NCI-H1436 treated with DMSO at 0.1 percent for 48 hours (cell line): ENCODE results near the gene LYPD6B.

Experiments used
- DNase-seq: peaks from one replicate; lab custom pipeline; 2025; lab: John Stamatoyannopoulos, UW

LYPD6B gene

DNA sequence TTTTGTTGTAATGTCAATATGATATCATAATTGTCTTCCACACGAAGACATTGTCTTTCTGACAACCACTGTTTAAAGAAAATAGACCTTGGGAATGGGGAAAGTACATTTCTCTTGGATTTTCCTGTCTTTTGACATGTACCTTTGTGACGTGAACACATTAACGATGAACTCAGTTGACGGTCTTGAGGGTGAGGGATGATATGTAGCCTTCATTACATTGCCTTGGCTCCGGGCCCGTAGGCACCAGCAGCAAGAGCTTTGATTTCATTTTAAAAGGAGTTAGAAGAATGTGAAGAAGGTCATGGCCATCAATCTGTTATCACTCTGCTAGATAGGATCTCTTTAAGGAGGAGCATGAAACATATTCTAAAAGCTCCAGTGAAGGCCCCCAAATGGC lies 80.9 kb downstream of the LYPD6B start:
- no peak for DNase-seq

- no peak for DNase-seq
Observed at GRCh38 chr2:149122516-149122915, 84.0 kb downstream of the LYPD6B start.

GRCh38 chr2:149125031-149125725 lies 86.7 kb downstream of the LYPD6B start:
- no peak for DNase-seq

DNA sequence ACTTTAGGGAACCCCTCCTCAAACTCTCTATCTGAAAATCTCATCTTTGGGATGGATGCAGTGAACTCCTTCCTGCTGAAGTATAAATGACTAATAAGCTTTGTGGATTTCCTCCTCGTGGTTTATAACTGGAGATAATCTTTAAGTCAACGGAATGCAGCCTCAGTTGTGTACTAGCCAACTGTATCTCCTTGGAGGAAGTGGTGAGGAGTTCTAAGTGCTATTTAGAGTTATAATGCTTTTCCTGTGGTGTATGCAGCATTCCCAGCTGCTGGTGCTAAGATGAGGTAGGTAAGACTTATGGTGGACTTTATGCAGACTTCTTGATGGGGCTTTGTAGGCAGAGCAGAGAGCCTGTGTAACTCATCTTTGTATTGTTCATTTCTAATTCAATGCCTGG lies 90.9 kb downstream of the LYPD6B start:
- DNase-seq = no peak

- DNase-seq = no peak
Observed at GRCh38 chr2:149132339-149132738, 93.8 kb downstream of the LYPD6B start.

DNA sequence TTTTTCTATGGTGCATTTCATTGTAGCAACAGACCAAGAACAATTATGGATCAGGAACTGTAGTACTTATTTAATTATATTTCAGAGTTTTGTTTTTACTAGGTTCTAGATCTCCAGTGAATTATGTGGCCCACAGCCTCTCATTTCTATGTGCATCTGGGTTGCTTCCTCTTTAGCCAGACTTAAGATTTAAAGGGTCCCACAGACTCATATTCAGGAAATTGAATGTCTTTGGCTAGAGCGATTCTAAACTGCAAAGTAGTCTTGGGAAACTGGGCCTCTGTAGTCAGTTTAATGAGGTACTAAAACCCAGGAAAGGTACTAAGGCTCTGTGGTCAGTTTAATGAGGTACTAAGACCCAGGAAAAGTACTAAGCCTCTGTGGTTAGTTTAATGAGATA lies 94.4 kb downstream of the LYPD6B start:
- DNase-seq = no peak

GRCh38 chr2:149134335-149134923 lies 95.9 kb downstream of the LYPD6B start:
- no peak for DNase-seq

DNA sequence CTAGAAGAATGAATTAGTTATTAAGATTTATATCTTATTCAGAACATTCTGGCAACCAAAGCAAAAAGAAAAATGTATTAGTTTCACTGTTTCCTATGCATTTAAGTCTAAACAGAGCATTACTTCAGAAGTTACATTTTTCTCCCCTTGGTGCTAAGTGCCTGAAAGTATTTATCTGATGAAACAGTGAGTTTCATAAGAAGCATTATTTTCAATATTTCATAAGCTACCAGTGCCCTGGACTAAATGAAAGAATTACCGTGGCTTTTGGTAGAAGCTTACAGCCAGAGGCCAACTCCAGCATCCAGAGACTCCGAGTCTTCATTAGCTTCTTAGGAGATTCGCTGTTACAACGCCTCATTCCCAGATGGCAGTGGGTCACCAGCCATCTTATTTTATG lies 97.6 kb downstream of the LYPD6B start:
- DNase-seq = no peak

- DNase-seq = no peak
Observed at GRCh38 chr2:149141046-149141445, 102.5 kb downstream of the LYPD6B start.

DNA sequence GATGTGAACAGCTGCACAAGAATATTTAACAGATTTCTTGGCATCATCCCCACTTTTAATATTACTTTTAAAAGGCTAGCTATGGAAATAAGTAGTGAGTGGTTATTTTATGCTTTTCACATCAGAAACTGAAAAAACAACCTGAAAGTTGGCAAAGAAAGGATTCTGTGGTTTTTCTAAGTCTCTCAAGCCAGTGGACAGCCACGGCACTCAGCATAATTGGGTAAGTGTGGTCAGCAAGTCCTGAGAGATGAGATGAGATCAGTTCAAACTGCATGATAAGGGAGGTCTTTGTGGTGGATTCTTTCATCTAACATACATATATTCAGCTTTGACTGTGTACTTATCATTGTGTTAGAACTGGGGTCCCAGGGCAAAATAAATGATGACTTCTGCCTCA lies 105.2 kb downstream of the LYPD6B start:
- no peak for DNase-seq

DNA sequence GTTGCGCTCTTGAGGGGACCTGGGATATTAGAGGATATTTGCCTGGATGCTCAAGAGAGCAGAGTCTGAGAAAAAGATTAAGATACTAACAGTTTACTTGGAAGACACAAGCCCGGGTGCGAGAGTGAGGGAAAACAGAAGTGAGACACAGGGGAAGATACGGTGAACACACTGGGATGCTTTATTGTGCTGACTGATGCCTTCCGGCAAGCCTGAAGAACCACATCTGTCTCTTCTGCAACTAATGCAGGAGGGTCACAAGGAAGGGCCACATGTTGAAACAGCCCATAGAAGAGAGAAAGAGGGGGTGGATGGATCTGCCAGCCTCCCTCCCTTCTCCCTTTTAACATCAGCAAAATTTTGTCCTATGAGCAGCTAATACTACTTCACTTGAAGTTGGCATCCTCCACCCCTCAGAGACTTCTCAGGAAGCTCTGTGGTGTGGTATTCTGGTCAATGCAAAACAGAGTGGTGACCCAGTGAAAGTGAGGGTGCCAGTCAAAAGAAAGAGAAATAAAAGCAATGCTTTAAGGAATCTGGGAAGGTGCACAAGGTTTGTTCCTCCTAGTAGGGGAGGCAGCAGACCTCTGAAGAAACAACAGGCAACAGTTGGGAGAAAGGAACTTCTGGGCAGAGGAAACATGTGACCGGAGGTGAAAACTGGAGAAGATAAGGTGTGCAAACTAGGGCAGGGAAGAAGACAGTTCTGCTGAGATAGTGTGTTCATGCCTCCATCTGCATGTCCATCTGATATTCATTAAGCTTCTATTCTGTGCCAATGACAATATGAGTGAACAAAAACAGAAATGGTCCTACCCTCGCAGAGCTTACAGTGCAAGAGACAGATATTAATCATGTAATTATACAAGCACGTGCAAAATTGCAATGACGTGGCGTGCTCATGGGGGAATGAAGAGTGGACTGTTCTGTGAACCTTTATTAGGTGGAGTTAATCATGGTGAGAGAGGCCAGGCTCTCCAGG lies 107.1 kb downstream of the LYPD6B start:
- DNase-seq = no peak

DNA sequence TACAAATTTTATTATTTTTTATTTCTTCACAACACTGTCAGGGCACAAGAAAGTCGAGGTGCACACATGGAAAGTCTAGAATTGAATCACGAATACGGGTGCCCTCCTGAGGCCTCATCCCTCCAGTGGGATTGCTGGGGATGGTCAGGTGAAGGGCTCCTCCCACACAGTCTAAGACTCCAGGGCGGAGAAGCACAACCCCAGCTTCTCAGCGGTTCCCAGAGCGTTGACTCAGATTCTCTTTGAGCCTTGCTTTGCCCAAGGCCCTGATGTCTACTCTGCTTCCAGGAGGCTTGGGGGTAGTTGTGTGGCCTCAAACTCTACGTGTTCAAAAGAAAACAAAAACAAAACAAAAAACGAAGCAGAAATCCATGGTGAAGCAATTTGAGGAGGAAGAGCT lies 108.4 kb downstream of the LYPD6B start:
- no peak for DNase-seq

DNA sequence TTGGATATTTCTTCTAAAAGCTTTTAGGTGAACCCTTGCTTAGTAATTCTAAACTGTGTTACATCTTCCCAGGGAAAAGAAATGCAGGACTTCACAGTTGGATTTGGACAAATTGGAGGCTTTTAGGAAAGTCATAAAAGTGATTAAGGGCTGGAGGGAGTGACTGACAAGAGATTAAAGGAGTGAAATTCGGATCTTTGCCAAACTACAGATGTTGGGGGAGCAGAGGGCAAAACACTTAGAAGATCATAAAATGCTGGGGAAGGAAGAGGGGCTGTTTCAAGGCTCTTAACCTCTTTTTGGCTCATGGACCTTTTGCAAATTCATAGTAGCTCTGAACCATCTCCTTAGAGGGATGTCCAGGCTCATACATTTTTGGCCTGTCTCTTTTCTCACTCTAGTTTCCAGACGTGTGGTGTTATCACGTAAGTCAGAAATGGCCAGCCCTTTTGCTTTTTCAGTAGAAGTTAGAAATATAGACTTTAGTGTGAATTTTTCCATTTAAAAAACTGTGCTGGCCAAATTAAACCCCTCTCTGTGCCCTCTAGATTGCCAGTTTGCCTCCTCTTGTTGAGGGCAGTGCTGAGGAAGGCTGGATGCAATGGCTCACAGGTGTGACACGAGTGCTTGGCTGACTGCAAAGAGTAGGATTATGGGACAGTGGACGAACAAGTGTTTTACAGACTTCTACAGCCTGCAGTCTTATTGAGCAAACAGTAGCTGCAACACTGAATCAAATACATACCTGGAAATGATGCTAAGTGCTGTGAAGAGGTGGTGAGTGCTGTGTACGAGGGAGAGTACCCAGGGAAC lies 109.9 kb downstream of the LYPD6B start:
- no peak for DNase-seq

DNA sequence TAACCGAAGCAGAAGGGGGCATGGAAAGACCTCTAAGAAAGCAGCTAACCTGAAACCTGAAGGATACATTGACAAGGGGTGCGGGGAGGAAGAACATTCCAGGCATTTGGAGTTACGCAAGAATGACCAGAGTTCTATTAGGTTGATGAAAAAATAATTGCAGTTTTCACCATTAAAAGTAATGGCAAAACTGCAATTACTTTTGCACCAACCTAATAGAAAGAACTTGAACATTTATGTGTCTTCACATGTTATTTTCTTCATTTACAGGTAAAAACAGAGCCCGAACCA lies 110.5 kb downstream of the LYPD6B start:
- DNase-seq = no peak

DNA sequence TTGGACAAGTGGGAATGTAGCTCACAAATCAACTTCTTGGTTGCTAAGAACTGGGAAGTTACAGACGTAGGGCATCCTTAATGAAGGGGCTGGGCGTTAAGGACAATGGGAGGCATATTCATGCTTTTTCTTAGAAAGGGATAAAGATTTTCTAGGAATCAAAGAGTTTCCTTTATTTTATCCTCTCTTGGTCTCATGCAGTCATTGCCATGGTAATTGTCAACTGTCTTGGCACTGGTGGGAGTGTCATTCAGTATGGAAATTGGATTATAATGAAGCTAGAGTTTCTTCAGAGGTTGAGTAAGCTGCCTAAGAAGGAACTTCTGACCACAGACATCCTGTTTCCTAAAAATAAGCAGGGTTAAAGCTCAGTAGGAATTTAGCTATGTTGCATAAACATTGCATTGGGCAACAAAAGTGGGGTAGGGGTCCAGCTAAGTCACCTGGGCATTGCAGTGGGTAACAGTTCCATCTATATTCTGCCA lies 114.0 kb downstream of the LYPD6B start:
- DNase-seq = no peak

DNA sequence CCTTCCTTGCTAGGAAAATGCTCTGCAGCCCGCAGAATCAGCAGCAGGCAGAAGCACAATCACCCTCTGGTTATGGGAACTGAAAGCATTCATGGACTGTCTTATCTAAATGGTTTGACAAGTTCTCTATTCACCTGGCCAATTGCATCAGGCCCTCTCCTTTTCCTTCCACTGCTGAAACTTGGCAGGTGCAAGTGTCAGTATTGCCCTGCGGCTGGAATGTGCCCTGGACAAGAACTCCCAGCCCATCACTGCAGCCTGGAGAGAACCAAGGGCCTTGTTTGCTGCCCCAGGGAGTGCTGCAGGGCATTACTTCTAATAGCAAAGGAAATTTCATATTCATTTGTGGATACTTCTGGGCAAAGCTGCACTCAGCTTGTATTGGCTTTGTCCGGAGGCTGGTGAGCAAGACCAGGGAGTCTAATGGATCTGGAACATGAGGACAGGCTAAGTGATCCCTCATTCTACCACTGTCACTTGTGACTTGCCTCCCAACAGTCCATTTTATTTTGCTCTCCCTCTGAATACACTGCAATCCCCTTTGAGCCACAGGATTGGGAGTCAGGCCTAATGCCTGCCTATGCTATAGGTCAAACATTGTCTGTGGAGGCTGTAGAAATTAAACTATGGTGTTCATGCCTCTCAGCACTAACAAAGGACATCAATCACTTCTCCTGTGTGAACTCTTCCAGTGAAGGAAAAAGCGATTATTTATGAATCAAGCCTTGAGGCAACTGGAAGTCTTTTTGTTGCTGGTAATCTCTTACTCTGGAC lies 116.9 kb downstream of the LYPD6B start:
- DNase-seq = no peak

DNA sequence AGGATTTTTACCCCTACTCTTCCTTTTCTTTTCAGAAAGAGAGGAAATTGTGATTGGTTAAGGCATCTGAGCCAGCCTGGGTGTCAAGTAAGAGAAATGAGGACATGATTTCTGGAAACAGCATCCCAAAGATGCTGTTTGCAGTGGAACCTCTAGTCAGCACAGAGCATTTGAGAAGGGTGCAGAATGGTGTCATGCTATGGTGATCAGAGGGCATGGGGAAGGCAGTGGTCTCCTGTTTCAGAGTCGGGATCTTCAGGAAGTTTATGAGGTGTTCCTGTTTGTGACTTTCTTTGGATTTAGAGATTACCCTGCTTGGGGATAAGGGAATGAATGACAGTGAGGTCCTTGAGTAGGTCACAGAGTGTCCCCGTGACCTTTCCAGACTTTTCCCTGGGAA lies 117.5 kb downstream of the LYPD6B start:
- DNase-seq = no peak

DNA sequence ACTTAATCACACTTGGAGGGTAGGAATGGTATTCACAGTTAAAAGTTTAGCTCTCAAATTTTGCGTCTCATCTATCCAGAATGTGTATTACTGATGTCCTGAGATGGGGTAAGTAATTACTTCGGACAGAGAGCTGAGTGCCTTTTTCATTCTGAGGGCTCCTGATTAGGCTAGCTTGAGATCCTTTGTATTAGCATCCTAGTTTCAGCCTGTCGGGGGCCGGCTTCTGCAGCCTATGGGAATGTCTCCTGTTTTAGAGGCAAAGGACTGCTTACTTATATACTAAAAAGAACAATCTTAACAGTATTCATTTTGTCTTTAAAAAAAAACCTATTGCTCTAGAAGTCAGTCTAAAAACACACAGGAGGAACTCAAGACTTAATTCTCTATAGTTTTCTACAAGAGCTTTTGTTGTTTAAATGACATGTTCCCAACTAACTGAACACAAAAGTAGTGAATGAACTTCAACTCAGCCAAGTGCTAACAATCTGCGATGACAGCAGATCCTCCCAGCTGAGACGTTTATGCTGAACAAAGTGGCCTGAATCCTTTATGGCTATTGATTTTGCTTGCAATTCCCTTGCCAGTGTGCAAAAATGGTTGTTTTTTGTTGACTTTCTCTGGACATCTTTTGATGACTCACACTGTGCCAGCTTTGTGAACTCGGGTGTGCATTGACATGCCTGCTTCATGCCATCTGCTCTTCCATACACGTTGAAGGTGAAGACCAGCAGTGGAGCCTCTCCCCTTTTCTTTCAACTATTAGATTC lies 118.7 kb downstream of the LYPD6B start:
- no peak for DNase-seq

DNA sequence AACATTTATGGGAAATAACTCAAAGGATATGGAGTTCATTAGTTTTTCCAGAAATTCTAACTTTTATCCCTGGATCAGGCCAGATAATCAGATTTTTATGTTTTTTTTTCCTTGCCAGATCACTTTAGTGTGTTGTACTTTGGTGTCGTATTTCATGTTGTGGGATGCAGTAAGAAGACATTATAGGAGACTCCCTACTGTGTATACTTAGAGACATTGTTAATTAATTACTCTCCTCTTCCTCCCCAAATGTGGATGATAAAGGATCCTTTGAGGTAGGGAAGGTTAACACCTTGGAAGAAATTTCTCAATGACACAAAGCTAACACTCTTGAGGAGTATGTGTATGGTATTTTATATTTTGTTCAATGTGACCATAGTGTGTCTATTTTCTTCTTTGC lies 120.5 kb downstream of the LYPD6B start:
- DNase-seq = no peak

- DNase-seq = no peak
Observed at GRCh38 chr2:149160195-149160594, 121.7 kb downstream of the LYPD6B start.
